ENCODE results near the gene SNRPB2. TPM values are rescaled to one million over a fixed set of nuclear protein-coding genes. Genes with fewer than 3 reads are reported as not detected.

SNRPB2 gene
- total and polyA plus RNA-seq, 2 donors (not counting 3 experiments of a cell fraction or from before 2014, with no cell fraction given) = 43.7 to 76.0 TPM

DNA sequence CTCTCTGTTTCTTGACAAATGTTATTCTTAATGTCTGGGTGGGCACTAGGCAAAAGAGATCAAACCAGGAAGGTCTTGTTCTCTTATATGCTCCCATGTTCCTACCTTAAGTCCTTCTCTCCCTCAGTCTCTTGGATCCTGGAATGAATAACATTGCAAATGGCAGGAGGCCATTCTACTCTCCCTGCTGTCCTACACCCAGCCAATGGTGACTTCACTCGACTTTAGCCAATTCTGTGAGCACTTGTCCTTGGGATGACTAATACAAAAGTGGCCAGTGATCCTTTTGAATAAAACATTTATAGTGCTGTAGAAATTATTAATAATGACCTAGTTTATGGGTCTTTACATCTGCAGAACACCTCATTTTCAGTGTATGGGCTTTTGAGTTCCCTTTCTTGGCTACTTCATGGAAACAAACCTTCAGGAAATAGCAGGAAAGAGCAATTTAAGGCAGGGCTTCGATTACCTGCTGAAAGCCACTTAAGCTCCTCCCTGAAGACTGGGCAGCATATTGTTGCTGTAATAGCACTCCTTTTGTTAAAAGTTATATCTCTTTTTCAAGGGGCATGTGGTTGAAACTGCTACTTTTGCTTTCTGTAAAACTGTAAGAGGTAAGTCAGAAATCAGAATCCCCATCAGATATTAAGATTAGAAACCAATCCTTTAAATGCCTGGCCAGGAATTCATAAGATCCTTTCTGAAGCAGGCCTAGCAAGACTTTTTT lies 28.8 kb downstream of the SNRPB2 start:
- H3K9me3 ChIP-seq (replicated peaks; ENCODE audit: control insufficient read depth, insufficient read depth, low read length) = no peaks in the 10 kb centered on the region
- FAIRE-seq (no peak), DNase-seq (ENCODE audit: low read depth, low spot score) (no peak)
- intact Hi-C loops (cut with micrococcal nuclease) = no loop called here
- H4K20me1 ChIP-seq (replicated peaks; ENCODE audit: control insufficient read depth, extremely low read depth, insufficient read depth, low read length) = no peaks in the 10 kb centered on the region
- no peak overlapping the region for H2AFZ ChIP-seq (ENCODE audit: low read depth, low read length)
- no peaks in the 10 kb centered on the region for H3K4me1 ChIP-seq (ENCODE audit: control insufficient read depth, extremely low read depth, insufficient read depth, low read length)
- no peaks in the 10 kb centered on the region for H3K9me1 ChIP-seq (replicated peaks; ENCODE audit: control insufficient read depth, extremely low read depth, insufficient read depth, low read length)
- H3K79me2 ChIP-seq (ENCODE audit: control insufficient read depth, insufficient read depth, low read length) = no peaks in the 10 kb centered on the region
- H3K4me2 ChIP-seq (ENCODE audit: insufficient read depth, low read length) = no peak overlapping the region
- no peak overlapping the region for H3K27ac ChIP-seq (ENCODE audit: insufficient read depth, low read depth, low read length)
- CTCF ChIA-PET = no interaction called here
- H3K4me3 ChIP-seq (replicated peaks in 1 of 3; ENCODE audit: insufficient read depth in 1 of 3, low read depth in 1 of 3, low read length in 3 of 3) = no peak overlapping the region
- dilution Hi-C loops (cut with MboI; ENCODE audit: extremely low pct_ligation_motif_present, low sequenced_read_pairs) = no loop called here
- POLR2A ChIA-PET = no interaction called here
- no peaks in the 10 kb centered on the region for H3K36me3 ChIP-seq (ENCODE audit: control insufficient read depth in 2 of 2, extremely low read depth in 1 of 2, insufficient read depth in 2 of 2, low read length in 2 of 2)
- no peaks in the 10 kb centered on the region for H3K27me3 ChIP-seq (ENCODE audit: control insufficient read depth in 2 of 2, insufficient read depth in 2 of 2, low read length in 2 of 2)
- BruUV-seq (replicated peaks) = no TSS peak
- H3K9ac ChIP-seq (replicated peaks; ENCODE audit: extremely low read depth, insufficient read depth, low read length) = no peak overlapping the region
- TF ChIP-seq POLR2AphosphoS5 (IDR thresholded peaks at IDR 0.05; ENCODE audit: insufficient read depth, low read depth, low read length) (no peak), GATA2 (IDR thresholded peaks at IDR 0.05; ENCODE audit: insufficient read depth, insufficient read length, low read depth, low read length) (no peak), EZH2 (IDR thresholded peaks at IDR 0.05; ENCODE audit: borderline replicate concordance, low read depth, low read length, severe bottlenecking) (no peak), MYC (IDR thresholded peaks at IDR 0.05; ENCODE audit: low read depth, low read length) (no peak), JUN (IDR thresholded peaks at IDR 0.05; ENCODE audit: borderline replicate concordance, insufficient read depth, insufficient read length, low read depth) (no peak), CTCF (IDR thresholded peaks at IDR 0.05; ENCODE audit: extremely low read depth in 1 of 2, insufficient read depth in 1 of 2, low read depth in 1 of 2, low read length in 2 of 2) (no peak), MAX (IDR thresholded peaks at IDR 0.05; ENCODE audit: insufficient read depth, insufficient read length) (no peak), POLR2A (IDR thresholded peaks at IDR 0.05; ENCODE audit: low read depth, low read length) (no peak)
